HCT116 (cell line): ENCODE measurements around the gene PNMA6A. TPM values are rescaled to one million over a fixed set of nuclear protein-coding genes. Genes with fewer than 3 reads are reported as not detected.
"Not testable (repeated sequence)": the region's sequence is repeated elsewhere in the genome, so short reads cannot be mapped to it uniquely, and the experiment has no call there.

ENCODE experiments used
- ATAC-seq: fragments of 200-7000 bp; cut with Tn5 transposase; 2 replicates; pipeline ENCODE4 v1.9.1; 2020; ENCODE audit warnings: mild to moderate bottlenecking, moderate library complexity
- BruUV-seq: library from RNA; stranded (reverse); fragments of 400-500 nt; replicated peaks from 2 replicates; lab custom pipeline; 2021; lab: Mats Ljungman, UMichigan
- CTCF ChIA-PET: fragments of 300-600 bp; sonication (Branson Sonifier 250); formaldehyde crosslinking; loops from one replicate; lab custom pipeline; 2021; ENCODE audit warnings: antibody characterized with exemption; lab: Charles Lee
- POLR2A ChIA-PET: fragments of 300-600, 350-600 bp; sonication (Branson Sonifier 250); formaldehyde crosslinking; loops from one replicate; lab custom pipeline; 2021; ENCODE audit warnings: antibody characterized with exemption; lab: Charles Lee
- RAD21 ChIA-PET, 2 experiments: fragments of 300-600 bp; sonication (Branson Sonifier 250); formaldehyde crosslinking; loops; one replicate each; lab custom pipeline; 2023; ENCODE audit warnings: low total read pairs in 2 of 2; ENCODE audit not compliant: uncharacterized antibody in 2 of 2, unreplicated experiment in 2 of 2, low non-redundant PET in 1 of 2; lab: Charles Lee
- DNase-seq: peaks from one replicate; pipeline ENCODE4 v3.0.0-alpha.2; 2010; ENCODE audit warnings: low read depth, low spot score
- H2AFZ ChIP-seq: fragments of 200-600 bp; shearing (Covaris generic), sonication (generic); 2 replicates; pipeline ENCODE4 v1.6.1; 2017; ENCODE audit warnings: low read depth, mixed run types, mixed read lengths, antibody characterized with exemption, low read length; ENCODE audit not compliant: poor library complexity, severe bottlenecking
- H3K27ac ChIP-seq: 2 replicates; pipeline ENCODE4 v1.5.1; 2012; ENCODE audit warnings: low read depth, low read length
- H3K27me3 ChIP-seq: fragments of 200-600 bp; sonication (generic); 2 replicates; pipeline ENCODE4 v1.6.1; 2016; ENCODE audit warnings: mixed run types, low read length, mixed read lengths; ENCODE audit not compliant: insufficient read depth
- H3K36me3 ChIP-seq, 2 experiments: fragments of 200-500 bp in 1 of 2; fragments of 200-600 bp in 1 of 2; sonication (Bioruptor generic) in 1 of 2; sonication (generic) in 1 of 2; 2 replicates each; pipeline versions ENCODE4 v1.5.1 to v1.6.1; 2014 to 2016; ENCODE audit warnings: low read length in 2 of 2, inconsistent platforms in 1 of 2, mixed read lengths in 1 of 2, mixed run types in 1 of 2; ENCODE audit not compliant: insufficient read depth in 2 of 2, control insufficient read depth in 1 of 2
- H3K4me1 ChIP-seq, 2 experiments: fragments of 200-600 bp in 1 of 2; sonication (generic) in 1 of 2; 2 replicates each; pipeline versions ENCODE4 v1.5.1 to v1.6.1; 2012 to 2017; ENCODE audit warnings: low read length in 2 of 2, inconsistent platforms in 1 of 2, mild to moderate bottlenecking in 1 of 2, mixed read lengths in 1 of 2, mixed run types in 1 of 2, moderate library complexity in 1 of 2; ENCODE audit not compliant: insufficient read depth in 2 of 2, control insufficient read depth in 1 of 2
- H3K4me2 ChIP-seq: fragments of 200-600 bp; sonication (generic); 2 replicates; pipeline ENCODE4 v1.6.1; 2017; ENCODE audit warnings: mixed run types, low read length, mixed read lengths
- H3K4me3 ChIP-seq, 2 experiments: fragments of 200-600 bp in 1 of 2; sonication (generic) in 1 of 2; replicated peaks in 1 of 2; 2 replicates each; pipeline ENCODE4 v1.5.1; 2011 to 2016; ENCODE audit warnings: low read length in 2 of 2, control low read depth in 1 of 2, low read depth in 1 of 2, mild to moderate bottlenecking in 1 of 2, mixed read lengths in 1 of 2, mixed run types in 1 of 2
- H3K79me2 ChIP-seq: fragments of 200-600 bp; sonication (generic); 2 replicates; pipeline ENCODE4 v1.6.1; 2017; ENCODE audit warnings: mild to moderate bottlenecking, mixed run types, low read length, moderate library complexity, mixed read lengths; ENCODE audit not compliant: insufficient read depth
- H3K9ac ChIP-seq: fragments of 200-600 bp; sonication (generic); 2 replicates; pipeline ENCODE4 v1.6.1; 2016; ENCODE audit warnings: low read length, mixed read lengths
- H3K9me2 ChIP-seq: fragments of 200-600 bp; sonication (generic), shearing (Covaris generic); 2 replicates; pipeline ENCODE4 v1.6.1; 2017; ENCODE audit warnings: mixed run types, mild to moderate bottlenecking, moderate library complexity; ENCODE audit not compliant: insufficient read depth
- H3K9me3 ChIP-seq, 2 experiments: fragments of 200-500 bp in 1 of 2; fragments of 200-600 bp in 1 of 2; sonication (Bioruptor generic) in 1 of 2; sonication (generic) in 1 of 2; 2 replicates each; pipeline ENCODE4 v1.6.1; 2014 to 2017; ENCODE audit warnings: low read length in 2 of 2, mixed read lengths in 2 of 2, inconsistent platforms in 1 of 2, low read depth in 1 of 2, mild to moderate bottlenecking in 1 of 2, mixed run types in 1 of 2, moderate library complexity in 1 of 2; ENCODE audit not compliant: control insufficient read depth in 1 of 2, insufficient read depth in 1 of 2
- H4K20me1 ChIP-seq: fragments of 200-600 bp; sonication (generic), shearing (Covaris generic); 2 replicates; pipeline ENCODE4 v1.6.1; 2017; ENCODE audit warnings: mixed run types, mild to moderate bottlenecking, moderate library complexity; ENCODE audit not compliant: insufficient read depth
- EZH2phosphoT487 ChIP-seq: fragments of 200-600 bp; IDR thresholded peaks from 2 replicates; pipeline ENCODE4 v1.6.1; 2018; ENCODE audit warnings: antibody characterized with exemption, borderline replicate concordance
- POLR2AphosphoS5 ChIP-seq: IDR thresholded peaks from 2 replicates; pipeline ENCODE4 v1.6.1; 2011; ENCODE audit warnings: mild to moderate bottlenecking, low read depth, low read length, moderate library complexity
- SIN3A ChIP-seq: IDR thresholded peaks from 2 replicates; pipeline ENCODE4 v1.6.1; 2012; ENCODE audit warnings: low read depth
- intact Hi-C: fragments of 100-400 bp; cut with micrococcal nuclease; formaldehyde crosslinking; loops from 2 replicates; pipeline ENCODE4 v1.10.0; 2022
- total RNA-seq: library from RNA; stranded (reverse); gene quantifications from one replicate; pipeline ENCODE4 v1.2.1, GENCODE V29; 2021; ENCODE audit not compliant: unreplicated experiment
- TF ChIP-seq, protein P1 (sequence below), 3 experiments: fragments of 200-600 bp in 1 of 3; sonication (generic) in 1 of 3; IDR thresholded peaks in 2 of 3; conservative IDR thresholded peaks in 1 of 3; 2 replicates each; pipeline ENCODE4 v1.5.1; 2012 to 2017; ENCODE audit warnings: low read depth in 2 of 3, low read length in 2 of 3, antibody characterized with exemption in 1 of 3, borderline replicate concordance in 1 of 3, control low read depth in 1 of 3, mild to moderate bottlenecking in 1 of 3, mixed read lengths in 1 of 3, mixed run types in 1 of 3, moderate library complexity in 1 of 3; ENCODE audit not compliant: insufficient read depth in 1 of 3
- TF ChIP-seq, protein P2 (sequence below): IDR thresholded peaks from 2 replicates; pipeline ENCODE4 v1.6.1; 2012; ENCODE audit warnings: low read depth

The PNMA6A gene
- total RNA-seq, 1 experiment from 2014 or later = not detected

DNA sequence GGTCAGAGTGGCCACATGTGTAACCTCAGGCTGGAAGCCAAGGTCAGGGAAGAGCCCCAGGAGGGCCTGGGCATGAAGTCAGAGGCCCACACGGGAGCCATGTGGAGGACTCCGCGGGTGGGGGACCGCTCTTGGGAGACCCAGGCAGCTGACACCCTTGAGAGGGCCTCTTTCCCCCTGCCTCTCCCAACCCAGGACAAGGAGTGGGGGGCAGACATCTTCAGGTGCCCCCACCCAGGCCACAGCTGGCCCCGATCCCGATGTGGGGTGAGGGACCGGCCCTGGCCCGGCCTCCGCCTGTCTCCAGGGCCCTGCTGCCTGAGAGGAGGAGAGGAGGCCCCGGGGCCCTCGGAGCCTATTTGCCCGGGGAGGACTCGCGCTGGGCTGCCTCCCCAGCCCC is 3.1 kb downstream of the PNMA6A start:
- RAD21 ChIA-PET = no interaction called here
- TF ChIP-seq, protein P1, sequence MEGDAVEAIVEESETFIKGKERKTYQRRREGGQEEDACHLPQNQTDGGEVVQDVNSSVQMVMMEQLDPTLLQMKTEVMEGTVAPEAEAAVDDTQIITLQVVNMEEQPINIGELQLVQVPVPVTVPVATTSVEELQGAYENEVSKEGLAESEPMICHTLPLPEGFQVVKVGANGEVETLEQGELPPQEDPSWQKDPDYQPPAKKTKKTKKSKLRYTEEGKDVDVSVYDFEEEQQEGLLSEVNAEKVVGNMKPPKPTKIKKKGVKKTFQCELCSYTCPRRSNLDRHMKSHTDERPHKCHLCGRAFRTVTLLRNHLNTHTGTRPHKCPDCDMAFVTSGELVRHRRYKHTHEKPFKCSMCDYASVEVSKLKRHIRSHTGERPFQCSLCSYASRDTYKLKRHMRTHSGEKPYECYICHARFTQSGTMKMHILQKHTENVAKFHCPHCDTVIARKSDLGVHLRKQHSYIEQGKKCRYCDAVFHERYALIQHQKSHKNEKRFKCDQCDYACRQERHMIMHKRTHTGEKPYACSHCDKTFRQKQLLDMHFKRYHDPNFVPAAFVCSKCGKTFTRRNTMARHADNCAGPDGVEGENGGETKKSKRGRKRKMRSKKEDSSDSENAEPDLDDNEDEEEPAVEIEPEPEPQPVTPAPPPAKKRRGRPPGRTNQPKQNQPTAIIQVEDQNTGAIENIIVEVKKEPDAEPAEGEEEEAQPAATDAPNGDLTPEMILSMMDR (IDR thresholded peaks at IDR 0.05 in 2 of 3, conservative IDR thresholded peaks at IDR 0.05 in 1 of 3; ENCODE audit: borderline replicate concordance in 1 of 3, insufficient read depth in 1 of 3, low read depth in 2 of 3, low read length in 2 of 3) = no peak
- TF ChIP-seq, protein P2, sequence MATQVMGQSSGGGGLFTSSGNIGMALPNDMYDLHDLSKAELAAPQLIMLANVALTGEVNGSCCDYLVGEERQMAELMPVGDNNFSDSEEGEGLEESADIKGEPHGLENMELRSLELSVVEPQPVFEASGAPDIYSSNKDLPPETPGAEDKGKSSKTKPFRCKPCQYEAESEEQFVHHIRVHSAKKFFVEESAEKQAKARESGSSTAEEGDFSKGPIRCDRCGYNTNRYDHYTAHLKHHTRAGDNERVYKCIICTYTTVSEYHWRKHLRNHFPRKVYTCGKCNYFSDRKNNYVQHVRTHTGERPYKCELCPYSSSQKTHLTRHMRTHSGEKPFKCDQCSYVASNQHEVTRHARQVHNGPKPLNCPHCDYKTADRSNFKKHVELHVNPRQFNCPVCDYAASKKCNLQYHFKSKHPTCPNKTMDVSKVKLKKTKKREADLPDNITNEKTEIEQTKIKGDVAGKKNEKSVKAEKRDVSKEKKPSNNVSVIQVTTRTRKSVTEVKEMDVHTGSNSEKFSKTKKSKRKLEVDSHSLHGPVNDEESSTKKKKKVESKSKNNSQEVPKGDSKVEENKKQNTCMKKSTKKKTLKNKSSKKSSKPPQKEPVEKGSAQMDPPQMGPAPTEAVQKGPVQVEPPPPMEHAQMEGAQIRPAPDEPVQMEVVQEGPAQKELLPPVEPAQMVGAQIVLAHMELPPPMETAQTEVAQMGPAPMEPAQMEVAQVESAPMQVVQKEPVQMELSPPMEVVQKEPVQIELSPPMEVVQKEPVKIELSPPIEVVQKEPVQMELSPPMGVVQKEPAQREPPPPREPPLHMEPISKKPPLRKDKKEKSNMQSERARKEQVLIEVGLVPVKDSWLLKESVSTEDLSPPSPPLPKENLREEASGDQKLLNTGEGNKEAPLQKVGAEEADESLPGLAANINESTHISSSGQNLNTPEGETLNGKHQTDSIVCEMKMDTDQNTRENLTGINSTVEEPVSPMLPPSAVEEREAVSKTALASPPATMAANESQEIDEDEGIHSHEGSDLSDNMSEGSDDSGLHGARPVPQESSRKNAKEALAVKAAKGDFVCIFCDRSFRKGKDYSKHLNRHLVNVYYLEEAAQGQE = no peak
- no peak for TF ChIP-seq POLR2AphosphoS5
- no peak for TF ChIP-seq EZH2phosphoT487
- TF ChIP-seq SIN3A = no peak
- TF ChIP-seq, all 23 proteins: peak for 0
- Histone ChIP-seq H3K4me3 (no peak overlapping the region), H3K36me3 (no peaks in the 10 kb centered on the region), H3K9ac (no peak overlapping the region), H4K20me1 (no peaks in the 10 kb centered on the region), H3K9me2 (no peaks in the 10 kb centered on the region), H3K4me2 (no peak overlapping the region), H3K9me3 (no peaks in the 10 kb centered on the region), H2AFZ (no peak overlapping the region), H3K4me1 (no peaks in the 10 kb centered on the region), H3K79me2 (no peaks in the 10 kb centered on the region), H3K27ac (no peak overlapping the region), H3K27me3 (no peaks in the 10 kb centered on the region)
- ChIA-PET CTCF (no interaction called here), POLR2A (no interaction called here)
- DNase-seq = no peak
- no TSS peak for BruUV-seq
- intact Hi-C loops = no loop called here
- ATAC-seq = no peak

DNA sequence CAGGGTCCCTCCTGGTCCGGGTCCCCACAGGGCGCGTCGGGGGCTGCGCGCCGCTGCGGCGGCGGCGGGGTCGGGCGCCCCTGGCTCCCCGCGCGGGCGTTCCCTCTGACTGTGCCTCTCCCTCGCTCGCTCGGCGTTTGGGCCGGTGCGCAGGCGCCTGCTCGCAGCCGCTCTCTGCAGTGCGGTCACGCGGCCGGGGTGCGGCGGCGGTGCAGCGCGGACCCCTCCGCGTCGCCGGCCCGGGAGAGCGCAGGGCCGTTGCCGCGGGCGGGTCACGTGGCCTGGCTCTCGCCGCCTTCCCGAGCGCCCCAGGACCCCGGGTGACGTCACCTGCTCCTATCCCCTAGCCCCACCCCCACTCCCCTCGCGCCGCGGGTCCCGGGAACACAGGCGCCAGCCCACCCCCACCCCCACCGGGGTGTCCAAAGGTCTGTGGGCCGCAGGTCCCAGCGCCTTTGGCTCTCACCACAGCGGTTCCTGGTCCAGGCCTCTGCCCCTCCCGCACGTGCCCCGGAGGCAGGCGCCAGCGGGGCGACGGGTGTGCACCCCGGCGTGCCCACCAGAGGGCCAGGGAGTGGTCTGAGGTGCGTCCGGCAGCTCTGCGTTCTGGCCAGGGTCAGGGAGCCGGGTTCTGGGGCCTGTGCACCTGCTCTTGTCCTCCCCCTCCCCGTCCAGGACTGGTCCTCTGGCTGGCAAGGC is 5.3 kb downstream of the PNMA6A start:
- POLR2A ChIA-PET, RAD21 ChIA-PET, H2AFZ ChIP-seq, DNase-seq, H4K20me1 ChIP-seq, H3K9me3 ChIP-seq, intact Hi-C loops, H3K4me2 ChIP-seq, H3K9me2 ChIP-seq, H3K27ac ChIP-seq, H3K9ac ChIP-seq, H3K4me3 ChIP-seq, BruUV-seq, H3K4me1 ChIP-seq, H3K36me3 ChIP-seq, H3K27me3 ChIP-seq, H3K79me2 ChIP-seq, CTCF ChIA-PET: not testable (repeated sequence)
- ATAC-seq = peak; percentile 53; the same call in 1 of the 2 replicates

DNA sequence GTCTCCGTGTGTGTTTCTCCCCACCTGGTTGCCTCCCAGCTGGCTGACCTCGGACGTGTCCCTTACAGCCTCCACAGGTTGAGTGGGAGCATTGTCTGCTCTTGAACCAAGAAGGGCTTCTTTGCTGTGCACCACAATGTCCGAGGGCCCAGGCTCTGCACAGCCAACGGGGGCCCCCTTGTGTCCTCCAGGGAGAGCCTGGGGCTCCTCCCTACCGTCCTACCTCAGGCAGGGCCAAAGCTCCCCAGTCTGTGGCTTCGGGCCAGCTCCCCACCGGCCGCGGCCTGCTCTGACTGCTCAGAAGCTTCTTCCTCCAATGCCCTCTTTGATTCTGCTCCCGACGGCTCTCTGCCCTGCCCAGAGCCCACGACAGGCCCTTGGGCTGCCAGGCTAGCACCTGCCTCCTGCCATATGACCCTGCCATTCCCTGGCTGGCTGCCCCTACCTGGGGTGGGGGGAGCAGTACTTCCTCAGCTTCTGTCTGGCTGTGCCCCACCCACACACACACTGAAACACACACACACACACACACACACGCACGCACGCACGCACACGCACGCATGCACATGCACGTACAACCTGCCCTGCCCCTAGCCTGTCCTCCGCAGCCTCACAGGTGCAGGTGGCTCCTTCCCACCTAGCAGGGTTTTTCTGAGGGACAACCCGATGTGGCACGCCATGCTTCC is 11.1 kb downstream of the PNMA6A start:
- H3K4me2 ChIP-seq, H3K9me3 ChIP-seq, RAD21 ChIA-PET, H2AFZ ChIP-seq, H3K79me2 ChIP-seq, CTCF ChIA-PET, H3K9ac ChIP-seq, H3K36me3 ChIP-seq, H3K4me1 ChIP-seq, intact Hi-C loops, ATAC-seq, H3K9me2 ChIP-seq, H3K27me3 ChIP-seq, DNase-seq, H4K20me1 ChIP-seq, POLR2A ChIA-PET, H3K4me3 ChIP-seq, BruUV-seq, H3K27ac ChIP-seq: not testable (repeated sequence)
